Measurements from ENCODE around the gene SCMH1.

GRCh38 chr1:40998668-40999067 lies 243.4 kb downstream of the SCMH1 start:
- TF ChIP-seq CTCF (conservative IDR thresholded peaks at IDR 0.05) = no peak
- no peak for TF ChIP-seq EZH2 (IDR thresholded peaks at IDR 0.05; ENCODE audit: low read depth)
